Loucy (cell line): Measurements from ENCODE around the gene MAPRE2.

Source experiments
- CTCF ChIP-seq: fragments of 200-600 bp; sonication (generic); conservative IDR thresholded peaks from 2 replicates; pipeline ENCODE4 v1.5.1; 2014; ENCODE audit warnings: mild to moderate bottlenecking, antibody characterized with exemption, low read length
- EZH2phosphoT487 ChIP-seq: fragments of 200-600 bp; IDR thresholded peaks from 2 replicates; pipeline ENCODE4 v1.6.1; 2018; ENCODE audit warnings: antibody characterized with exemption, mild to moderate bottlenecking, moderate library complexity, borderline replicate concordance

- no peak for TF ChIP-seq CTCF
- TF ChIP-seq EZH2phosphoT487 = no peak
Measured at GRCh38 chr18:35024965-35025364, 16.2 kb upstream of the MAPRE2 start.
